GM19351 (cell line): ENCODE results near the gene CDC14B.
A peak's percentile ranks its signal among the peaks of the same experiment; 100 is the strongest.

Experiments used
- ATAC-seq: cut with Tn5 transposase; IDR thresholded peaks from one replicate; pipeline ENCODE4 v1.9.1; 2021; ENCODE audit warnings: mild to moderate bottlenecking, moderate library complexity; ENCODE audit not compliant: unreplicated experiment

The CDC14B gene

DNA sequence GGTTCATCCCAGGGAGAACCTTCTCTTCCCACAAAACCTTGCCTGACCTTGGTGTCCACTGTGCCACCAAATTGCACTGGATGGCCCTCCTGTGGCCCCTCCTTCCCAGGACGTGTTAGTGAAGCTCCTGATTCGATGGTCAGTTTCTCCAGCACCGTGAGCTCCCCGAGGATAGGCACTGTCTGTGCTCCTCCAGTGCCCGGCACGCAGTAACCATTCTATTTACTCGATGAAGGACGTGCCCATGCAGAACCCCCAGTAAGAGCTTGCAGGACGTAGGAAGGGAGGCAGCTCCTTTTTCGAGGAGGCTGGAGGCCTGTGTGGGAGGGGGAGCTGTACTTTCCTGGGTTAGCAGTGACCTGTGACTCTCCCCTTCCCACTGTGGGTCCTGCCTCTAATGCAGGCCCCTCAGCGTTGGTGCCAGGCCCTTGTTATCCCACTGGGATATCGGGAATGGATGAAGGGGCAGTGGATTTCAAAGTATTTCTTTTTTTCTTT, 130.1 kb downstream of the CDC14B start:
- ATAC-seq: no peak

GRCh38 chr9:96487949-96488348, 131.7 kb downstream of the CDC14B start:
- ATAC-seq: no peak

GRCh38 chr9:96487029-96487396, 132.6 kb downstream of the CDC14B start:
- ATAC-seq: no peak

DNA sequence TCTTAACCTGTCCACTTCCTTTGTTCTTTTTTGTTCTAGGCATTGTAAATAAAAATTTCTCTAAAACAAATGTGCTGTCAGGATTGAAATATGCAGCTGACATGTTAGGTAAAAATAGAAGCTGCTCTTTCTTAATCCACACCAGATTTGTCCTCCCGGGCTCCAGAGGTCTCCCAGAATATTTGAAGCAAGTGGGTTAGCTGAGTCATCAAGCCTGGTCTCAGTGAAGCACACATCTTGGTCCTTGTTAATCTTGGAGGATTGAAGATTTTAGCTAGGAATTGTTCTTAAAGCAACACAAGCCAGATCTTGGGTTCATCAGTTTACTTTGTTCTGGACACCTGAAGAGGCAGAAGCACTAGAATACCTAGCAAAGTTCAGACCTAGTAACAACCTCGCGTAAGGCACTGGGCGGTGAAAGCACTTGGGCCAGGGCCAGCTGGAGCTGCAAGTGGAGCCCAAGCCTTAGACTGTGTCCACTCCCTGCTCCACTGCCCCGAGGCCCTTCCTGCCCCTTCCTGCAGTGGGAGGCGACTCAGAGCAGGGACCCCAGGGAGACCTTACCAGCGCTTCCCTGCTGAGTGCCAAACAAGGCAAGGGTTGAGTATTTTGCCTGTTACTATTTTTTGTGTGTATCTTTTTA, 133.1 kb downstream of the CDC14B start:
- ATAC-seq: no peak

DNA sequence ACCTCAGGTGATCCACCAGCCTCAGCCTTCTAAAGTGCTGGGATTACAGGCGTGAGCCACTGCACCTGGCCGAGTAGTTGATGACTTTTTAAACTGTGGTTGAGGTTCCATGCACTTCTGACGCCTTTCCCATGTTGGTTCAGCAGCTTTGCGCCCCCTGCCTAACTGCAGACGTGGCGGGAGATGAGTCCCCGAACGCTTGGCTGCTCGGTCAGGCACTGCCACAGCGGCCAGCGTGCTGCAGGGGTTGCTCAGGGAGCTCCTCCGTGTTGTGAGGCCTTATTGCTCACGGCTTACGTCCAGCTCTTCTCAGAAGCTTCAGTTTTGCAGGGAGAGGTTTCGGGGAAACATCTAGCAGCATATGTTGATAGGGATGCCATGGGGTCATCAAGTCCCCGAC, 134.4 kb downstream of the CDC14B start:
- ATAC-seq: no peak

- peak; percentile 97 for ATAC-seq
Observed at GRCh38 chr9:96484521-96484931, 135.1 kb downstream of the CDC14B start.

DNA sequence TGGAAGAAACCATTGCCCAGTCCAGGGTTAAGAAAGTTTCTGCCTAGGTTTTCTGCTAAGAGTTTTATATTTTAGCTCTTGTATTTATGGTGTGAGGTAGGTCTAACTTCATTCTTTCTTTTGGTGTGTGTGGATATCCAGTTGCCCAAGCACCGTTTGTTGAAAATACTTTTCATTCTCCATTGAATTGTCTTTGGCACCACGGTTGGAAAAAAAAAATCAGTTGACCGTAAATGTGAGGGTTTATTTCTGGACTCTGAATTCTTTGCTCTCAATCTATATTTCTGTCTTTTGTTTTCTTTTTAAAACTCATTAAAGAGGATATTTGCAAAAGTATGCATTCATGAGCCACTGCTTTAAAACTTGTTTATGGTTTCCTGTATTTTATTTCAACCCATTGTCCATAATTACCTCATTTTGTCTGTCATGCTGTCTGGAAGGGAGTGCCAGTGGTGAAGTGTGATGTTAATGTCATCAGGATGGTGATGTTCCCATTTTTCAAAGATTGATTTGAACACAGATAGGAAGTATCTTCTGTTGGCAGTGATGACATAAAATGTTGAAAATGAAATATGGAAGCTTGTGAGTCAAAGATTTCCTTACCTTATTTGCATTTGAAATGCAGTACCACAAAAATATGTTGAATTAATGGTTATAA, 135.8 kb downstream of the CDC14B start:
- no peak for ATAC-seq

DNA sequence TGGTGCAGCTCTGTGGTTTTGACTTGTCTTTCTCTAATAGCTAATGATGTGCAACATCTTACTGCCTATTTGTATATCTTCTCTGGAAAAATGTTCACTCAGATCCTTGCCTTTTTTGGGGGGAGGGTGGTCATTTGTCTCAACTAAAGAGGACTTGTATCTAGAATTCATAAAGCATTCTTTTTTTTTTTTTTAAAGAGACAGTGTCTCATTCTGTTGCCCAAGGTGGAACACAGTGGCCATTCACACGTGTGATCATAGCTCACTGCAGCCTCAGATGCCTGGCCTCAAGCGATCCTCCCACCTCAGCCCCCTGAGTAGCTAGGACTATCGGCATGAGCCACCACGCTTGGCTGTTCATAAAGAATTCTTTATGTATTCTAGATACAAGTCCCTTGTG, 136.4 kb downstream of the CDC14B start:
- ATAC-seq: no peak

DNA sequence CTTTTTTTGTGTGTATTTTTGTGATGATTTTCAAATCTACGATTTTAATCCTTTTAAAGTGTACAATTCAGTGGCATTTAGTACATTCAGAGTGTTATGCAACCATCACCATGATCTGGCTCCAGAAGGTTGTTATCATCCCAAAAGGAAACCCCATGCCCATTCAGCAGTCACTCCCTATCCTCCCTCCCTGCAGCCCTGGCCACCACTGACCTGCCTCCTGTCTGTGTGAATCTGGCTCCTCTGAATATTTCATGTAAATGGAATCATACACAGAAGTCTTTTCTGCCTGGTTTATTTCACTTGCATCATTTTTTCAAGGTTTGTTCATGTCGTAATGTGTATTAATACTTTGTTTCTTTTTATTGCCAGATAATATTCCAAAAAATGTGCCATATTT, 137.2 kb downstream of the CDC14B start:
- ATAC-seq: no peak

GRCh38 chr9:96480736-96481135, 138.9 kb downstream of the CDC14B start:
- ATAC-seq: no peak

GRCh38 chr9:96478829-96479371, 140.7 kb downstream of the CDC14B start:
- peak; percentile 87 for ATAC-seq

GRCh38 chr9:96476591-96476990, 143.1 kb downstream of the CDC14B start:
- ATAC-seq: no peak

DNA sequence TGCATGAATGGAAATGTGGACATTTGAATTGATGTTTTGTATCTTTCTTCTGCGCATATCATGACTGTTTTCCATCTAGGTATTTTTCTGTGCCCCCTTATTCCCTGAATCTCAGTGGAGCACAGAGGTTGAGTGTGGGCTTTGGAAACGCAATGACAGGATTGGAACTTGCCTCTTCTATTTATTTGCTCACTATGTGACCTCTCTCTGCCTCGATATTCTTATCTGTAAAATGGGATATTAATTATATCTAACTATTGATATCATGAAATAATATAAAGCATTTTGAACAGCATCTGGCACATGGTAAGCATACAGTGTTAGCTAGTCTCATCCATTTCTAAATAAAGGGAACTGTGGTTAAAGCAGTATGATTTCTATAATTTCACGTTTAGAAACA, 143.6 kb downstream of the CDC14B start:
- ATAC-seq: no peak

- no peak for ATAC-seq
Observed at GRCh38 chr9:96467784-96468183, 151.9 kb downstream of the CDC14B start.

DNA sequence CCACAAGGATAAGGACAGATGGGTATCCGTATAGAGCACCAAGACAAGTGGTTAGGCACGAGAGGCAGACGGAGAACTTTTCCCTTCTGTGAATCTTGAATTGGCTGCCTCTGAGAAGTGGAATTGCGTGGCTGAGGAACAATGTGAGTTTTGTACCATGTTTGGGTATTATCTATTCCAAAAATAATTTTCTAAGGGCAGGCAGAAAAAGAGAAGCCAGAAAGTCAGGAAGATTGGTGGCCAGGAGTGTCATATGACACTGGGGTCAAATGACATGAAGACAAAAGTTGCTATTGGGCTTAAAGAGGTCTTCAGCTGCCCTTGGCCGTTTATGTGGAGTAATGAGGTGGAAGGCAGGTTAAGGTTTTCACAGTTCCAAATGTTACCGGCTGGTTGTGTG, 155.2 kb downstream of the CDC14B start:
- no peak for ATAC-seq

DNA sequence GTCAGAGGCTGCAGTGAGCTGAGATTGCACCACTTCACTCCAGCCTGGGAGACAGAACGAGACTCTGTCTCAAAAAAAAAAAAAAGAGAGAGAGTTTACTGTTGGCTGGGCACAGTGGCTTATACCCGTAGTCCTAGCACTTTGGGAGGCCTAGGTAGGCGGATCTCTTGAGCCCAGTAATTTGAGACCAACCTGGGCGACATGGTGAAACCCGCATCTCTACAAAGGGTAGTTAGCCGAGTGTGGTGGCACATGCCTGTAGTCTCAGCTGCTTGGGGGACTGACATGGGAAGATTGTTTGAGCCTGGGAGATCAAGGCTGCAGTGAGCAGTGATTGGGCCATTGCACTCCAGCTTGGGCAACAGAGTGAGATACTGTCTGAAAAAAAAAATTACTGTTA, 157.1 kb downstream of the CDC14B start:
- ATAC-seq: no peak

DNA sequence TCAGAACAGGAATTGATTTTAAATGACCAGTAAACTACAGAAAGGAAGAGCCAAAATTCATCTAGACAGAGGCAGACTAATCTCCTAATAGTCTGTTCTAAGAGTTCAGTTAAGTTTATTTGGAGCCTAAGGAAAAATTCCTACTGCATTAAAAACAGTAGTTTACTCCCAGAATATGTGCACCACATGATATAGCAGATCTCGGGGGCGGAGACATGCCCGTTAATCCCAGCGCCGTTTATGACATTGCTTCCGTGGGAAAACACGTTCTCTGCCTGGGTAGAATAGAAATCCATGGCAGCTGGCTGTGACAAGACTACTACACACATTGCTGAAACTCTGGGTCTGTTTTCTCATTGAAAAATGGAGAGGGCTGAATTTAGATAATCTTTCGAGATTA, 158.3 kb downstream of the CDC14B start:
- ATAC-seq: no peak

DNA sequence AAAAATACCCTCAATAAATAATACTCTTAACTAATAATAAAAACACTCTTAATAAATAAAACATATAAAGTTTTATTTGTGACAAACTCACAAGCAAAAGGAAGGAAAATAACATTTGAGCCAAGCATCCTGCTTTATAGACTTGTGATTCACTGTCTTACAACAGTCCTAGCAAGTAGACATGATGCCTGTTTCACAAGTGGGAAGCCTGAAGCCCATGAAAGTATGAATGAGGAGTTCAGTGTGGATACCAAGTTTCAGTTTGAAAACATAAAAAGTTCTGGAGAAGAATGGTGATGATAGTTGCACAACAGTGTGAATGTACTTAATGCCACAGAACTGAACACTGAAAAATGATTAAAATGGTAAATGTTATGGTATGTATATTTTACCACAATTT, 158.8 kb downstream of the CDC14B start:
- no peak for ATAC-seq

DNA sequence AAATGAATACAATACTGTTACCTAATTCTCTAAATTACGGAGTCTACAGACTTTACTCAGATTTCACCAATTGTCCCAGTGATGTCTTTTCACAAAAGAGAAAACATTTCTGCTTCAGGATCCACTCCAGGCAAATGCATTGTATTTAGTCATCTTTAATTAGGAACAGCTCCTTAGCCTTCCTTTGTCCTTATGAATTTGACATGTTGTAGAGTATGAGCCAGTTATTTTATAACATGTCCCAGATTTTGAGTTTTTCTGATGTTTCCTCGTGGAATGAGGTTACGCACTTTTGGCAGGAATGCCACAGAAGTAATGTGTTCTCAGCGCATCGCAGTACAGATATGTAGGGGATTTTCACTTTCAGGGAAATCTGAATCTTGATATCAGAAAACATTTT, 159.2 kb downstream of the CDC14B start:
- ATAC-seq: no peak

DNA sequence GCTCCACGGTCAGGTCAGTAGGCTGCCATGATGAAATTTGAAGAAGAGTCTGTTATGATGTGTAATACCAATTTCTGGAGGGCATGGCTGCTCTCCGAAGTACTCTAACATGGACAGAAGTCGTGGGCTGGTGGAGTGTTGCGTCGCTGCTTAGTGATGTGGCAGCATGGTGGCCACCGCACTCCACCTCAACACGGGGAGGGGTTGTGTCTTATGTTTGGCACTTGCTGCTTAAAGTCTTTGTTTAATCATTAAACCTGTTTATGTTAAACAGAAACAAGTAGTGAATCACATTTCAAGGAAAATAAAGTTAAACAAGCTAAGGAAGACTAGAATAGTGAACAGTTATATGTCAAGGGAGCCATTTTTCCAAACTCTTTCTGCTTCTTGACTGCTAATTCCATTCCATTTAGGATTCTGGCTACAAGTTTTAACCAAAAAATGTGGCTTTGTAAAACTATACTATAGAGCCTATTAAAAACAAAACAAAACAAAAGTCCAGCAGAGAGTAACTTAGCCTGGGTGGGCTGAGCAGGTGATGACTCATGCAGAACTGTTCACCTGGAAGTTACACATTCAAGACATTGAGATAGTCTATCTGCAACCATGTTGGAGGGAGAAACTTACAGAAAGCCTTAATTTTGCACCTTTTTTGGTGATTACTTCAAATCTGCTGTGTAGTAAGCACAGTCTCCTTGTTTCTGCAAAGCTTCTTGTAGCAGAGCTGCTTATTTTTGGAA, 160.2 kb downstream of the CDC14B start:
- ATAC-seq: no peak

DNA sequence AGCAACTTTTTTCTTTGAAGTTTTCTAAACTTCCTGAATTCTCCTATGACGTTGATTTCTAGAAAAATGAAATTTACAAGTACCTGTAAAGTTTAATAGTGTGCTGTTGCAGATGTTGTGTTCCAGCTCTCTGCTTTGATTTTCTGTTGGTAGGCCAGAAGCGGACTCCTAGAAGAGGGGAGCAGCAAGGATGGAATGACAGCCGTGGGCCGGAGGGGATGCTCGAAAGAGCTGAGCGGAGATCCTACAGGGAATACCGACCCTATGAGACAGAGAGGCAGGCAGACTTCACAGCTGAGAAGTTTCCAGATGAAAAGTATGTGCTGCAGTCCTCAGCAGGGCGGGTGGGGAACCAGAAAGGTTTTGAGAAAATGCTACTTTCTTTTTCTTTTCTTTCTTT, 161.4 kb downstream of the CDC14B start:
- no peak for ATAC-seq

DNA sequence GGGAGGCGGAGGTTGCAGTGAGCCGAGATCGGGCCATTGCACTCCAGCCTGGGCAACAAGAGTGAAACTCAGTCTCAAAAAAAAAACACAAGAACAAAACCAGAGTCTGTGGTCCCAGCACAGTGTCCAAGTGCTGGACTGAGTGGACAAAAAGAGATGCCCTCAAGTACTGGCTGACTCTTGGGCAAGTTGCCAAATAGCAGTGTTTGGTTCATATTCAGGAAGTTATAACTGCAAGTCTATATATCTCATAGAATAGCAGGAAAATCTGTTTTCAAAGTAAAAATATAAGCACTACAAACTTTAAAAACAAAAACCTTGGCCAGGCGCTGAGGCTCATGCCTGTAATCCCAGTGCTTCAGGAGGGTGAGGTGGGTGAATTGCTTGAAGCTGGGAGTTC, 162.4 kb downstream of the CDC14B start:
- ATAC-seq: no peak
